COLO829 (cell line): ENCODE data around the gene HS2ST1.
"Not testable (repeated sequence)": the region's sequence is repeated elsewhere in the genome, so short reads cannot be mapped to it uniquely, and the experiment has no call there.

Experiments
- DNase-seq: peaks from one replicate; pipeline ENCODE4 v3.0.0; 2012; ENCODE audit warnings: low spot score

Gene HS2ST1

DNA sequence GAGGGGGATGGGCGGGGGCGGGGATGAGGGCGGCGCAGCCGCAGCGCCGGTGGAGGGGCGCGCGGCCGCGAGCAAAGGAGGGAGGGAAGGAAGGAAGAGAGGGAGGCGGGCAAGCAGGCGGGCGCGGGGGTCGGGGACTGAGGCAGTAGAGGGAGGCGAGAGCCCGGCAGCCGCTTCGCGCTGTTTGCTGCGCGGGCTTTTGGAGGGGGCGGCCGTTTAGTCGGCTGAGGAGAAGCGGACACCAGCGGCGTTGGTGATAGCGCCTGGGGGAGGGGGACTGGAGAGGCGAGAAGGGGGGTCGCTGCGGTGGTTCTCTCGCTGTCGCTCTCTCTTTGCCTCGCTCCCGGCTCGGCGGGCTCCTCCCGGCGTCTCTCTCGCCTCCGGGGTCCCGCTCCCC lies at the start of gene HS2ST1:
HS2ST1 (plus strand) TSS at position 35 of the 397 bp plus-strand sequence.
- no peak for DNase-seq

- DNase-seq: no peak
Observed at GRCh38 chr1:86865973-86866637, 48.3 kb upstream of the HS2ST1 start.

DNA sequence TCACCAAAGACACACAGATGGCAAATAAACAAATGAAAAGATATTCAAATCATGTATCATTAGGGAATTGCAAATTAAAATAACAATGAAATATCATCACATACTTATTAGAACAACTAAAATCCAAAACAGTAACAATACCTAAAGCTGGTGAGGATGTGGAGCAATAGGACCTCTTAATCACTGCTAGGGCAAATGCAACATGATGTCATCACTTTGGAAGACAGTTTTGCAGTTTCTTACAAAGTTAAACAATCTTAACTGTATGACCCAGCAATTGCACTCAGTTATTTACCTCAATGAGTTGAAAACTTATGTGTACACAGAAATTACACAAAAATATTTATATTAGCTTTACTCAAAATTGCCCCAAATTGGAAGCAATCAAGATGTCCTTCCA lies 47.8 kb upstream of the HS2ST1 start:
- DNase-seq: no peak

DNA sequence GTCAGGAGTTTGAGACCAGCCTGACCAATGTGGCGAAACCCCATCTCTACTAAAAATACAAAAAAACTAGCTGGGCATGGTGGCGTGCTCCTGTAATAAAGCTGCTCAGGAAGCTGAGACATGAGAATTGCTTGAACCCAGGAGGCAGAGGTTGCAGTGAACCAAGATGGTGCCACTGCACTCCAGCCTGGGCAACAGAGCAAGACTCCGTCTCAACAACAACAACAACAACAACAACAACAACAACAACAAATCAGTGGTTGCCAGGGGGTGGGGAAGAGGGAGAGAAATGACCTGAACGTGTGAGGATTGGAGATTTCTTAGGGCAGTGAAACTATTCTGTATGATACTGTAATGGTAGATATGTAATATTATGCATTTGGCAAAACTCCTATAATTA lies 47.2 kb upstream of the HS2ST1 start:
- not testable (repeated sequence) for DNase-seq

DNA sequence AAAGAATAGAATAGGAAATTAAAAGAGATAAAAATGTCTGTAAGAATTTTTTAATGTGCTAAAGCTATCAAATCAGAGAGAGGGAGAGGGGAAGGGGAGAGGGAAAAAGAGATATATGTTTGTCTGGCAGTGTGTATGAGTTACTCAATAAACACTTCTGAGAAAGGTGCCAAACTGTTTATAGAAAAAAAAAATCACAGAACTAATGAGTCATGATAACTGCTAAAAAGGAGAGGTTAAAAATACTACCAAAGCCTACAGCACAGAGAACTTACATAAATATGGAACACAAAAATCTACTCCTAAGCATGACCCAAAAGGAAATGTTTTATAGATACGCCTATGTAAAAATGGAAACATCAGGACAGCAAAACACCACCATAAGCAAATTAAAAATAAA lies 46.0 kb upstream of the HS2ST1 start:
- no peak for DNase-seq

GRCh38 chr1:86871001-86871400 lies 43.4 kb upstream of the HS2ST1 start:
- DNase-seq: no peak

GRCh38 chr1:86872086-86872485 lies 42.3 kb upstream of the HS2ST1 start:
- DNase-seq: no peak

DNA sequence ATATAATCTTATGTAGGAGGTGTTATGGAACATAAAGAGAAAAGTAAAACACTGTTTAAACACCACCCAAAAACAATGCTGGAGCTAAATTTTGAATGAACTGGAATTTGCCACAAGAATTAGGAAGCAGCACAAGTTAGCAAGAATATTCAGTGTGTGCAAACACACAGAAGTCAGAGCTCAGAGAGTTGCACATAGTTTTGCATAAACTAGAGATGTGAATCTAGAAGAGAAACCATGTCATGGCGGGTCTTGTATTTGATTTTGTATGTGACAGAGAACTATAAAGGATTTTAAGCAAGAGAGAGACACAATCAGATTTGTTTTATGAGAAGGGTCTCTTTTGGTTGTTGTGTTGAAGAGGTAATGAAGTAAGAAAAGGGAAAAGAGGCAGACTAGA lies 38.7 kb upstream of the HS2ST1 start:
- DNase-seq: no peak

DNA sequence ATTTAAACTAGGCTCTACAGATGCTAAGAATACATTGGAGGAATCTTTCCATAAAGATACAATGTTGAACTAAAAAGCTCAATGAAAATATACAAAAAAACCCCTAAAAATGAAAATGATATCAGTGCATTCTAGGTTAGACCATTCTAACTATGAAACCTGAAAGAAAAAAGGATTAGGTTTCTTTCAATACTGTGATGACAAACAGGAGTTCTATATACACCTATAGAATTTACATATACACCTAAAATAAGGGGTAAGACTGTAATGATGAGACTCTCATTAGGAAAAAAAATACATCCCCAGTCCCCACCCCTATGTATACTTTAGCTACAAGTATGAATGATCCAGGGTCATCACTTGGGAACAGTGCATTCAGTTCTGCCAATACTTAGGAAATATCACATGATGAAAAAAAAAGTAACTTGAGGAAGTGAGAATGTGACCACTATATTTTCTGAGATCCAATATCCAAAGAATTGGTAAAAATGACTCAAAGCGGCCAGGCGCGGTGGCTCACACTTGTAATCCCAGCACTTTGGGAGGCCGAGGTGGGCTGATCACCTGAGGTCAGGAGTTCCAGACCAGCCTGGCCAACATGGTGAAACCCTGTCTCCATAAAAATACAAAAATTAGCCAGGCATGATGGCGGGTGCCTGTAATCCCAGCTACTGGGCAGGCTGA lies 26.8 kb upstream of the HS2ST1 start:
- DNase-seq: no peak

- DNase-seq: no peak
Observed at GRCh38 chr1:86888327-86888726, 26.1 kb upstream of the HS2ST1 start.

DNA sequence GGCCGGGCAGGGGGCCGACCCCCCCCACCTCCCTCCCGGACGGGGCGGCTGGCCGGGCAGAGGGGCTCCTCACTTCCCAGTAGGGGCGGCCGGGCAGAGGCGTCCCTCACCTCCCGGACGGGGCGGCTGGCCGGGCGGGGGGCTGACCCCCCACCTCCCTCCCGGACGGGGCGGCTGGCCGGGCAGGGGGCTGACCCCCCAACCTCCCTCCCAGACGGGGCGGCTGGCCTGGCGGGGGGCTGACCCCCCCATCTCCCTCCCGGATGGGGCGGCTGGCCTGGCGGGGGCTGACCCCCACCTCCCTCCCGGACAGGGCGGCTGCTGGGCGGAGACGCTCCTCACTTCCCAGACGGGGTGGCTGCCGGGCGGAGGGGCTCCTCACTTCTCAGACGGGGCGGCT lies 15.0 kb upstream of the HS2ST1 start:
- DNase-seq: not testable (repeated sequence)

- DNase-seq: no peak
Observed at GRCh38 chr1:86905875-86906274, 8.6 kb upstream of the HS2ST1 start.

- no peak for DNase-seq
Observed at GRCh38 chr1:86906419-86906818, 8.0 kb upstream of the HS2ST1 start.

GRCh38 chr1:86912281-86912900 lies 2.0 kb upstream of the HS2ST1 start:
- DNase-seq: no peak

DNA sequence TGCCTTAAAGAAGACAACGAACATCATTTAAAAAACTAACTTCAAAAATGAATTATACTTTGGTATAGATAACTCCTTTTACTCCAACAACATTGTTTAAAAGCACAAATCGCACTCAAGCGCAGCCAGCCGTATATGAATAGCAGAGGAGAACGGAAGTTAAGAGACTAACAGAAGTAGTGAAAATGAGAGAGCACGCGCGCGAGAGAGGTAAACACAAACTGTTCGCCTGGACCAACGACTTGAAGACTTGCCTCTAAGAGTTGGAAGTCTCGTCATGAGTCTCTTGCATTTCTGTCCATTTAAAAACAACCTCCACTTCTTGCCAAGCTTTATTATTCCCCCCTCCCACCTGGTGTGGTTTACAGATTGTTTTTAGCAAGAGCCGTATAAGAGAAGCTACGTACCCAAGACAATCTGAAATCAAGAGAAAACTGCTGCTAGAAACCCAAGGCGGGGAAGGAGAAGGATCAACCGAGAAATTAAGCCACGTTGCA lies 988 bp upstream of the HS2ST1 start:
- DNase-seq: no peak

DNA sequence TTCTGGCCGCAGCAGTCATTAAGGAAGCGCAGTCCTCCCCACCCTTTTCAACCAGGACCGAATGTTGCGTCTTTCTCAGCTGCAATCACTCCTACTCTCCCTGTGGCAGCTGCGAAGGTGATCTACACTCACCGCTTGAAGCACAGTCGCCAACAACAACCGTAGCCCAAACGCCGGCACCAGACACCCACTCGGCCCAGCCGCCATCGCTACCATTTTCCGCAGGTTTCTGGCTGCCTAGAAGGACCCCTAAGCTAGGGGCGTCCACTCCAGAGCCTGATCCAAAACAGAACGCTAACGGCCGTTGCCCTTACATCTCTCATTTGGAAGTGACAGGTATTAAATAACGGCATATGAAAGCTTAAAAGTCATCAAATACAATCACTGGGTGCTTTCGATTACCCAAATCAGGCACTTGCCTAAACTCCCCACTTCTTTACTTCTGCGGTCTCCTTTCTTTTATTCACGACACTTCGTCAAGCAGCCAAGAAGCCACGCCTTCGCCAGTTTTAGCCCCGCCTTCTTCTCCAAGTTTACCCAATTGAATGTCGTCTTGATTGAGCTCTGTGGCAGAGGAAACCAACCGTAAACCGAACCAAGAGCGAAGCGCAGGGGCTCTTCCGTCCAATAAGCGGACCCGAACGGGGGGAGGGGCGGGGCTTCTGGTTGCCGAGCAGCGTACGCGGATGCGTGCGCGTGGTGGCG lies 387 bp upstream of the HS2ST1 start, which contains the start of gene SELENOF:
SELENOF (minus strand) TSS at position 231 of the 705 bp plus-strand sequence; CDS start at position 216, 15 bp downstream.
- DNase-seq: peak; percentile 95

- no peak for DNase-seq
Observed at GRCh38 chr1:86914998-86915736, 732 bp downstream of the HS2ST1 start.

DNA sequence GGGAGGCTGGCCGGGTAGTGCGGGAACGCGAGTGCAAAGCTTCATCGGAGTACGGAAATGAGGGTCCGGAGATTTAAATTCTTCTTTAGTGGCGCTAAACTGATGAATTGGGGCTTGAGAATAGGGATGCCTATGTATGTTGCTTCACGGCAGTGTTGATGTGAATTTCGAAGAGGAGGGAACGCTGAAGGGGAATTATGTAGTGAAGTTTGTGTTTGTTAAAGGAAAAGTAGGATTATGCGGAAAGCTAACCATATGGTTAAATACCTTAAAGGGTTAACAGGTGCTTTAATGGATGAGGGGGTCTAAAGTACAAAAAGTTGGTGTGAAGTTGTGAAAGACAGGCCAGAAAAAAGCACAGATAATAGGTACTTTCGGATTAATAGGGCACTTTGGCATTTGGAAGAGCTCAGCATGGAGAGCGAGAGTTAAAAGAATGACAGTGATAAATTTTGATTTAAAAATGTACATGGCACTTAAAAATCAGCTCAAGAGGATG lies 1.4 kb downstream of the HS2ST1 start:
- DNase-seq: no peak

DNA sequence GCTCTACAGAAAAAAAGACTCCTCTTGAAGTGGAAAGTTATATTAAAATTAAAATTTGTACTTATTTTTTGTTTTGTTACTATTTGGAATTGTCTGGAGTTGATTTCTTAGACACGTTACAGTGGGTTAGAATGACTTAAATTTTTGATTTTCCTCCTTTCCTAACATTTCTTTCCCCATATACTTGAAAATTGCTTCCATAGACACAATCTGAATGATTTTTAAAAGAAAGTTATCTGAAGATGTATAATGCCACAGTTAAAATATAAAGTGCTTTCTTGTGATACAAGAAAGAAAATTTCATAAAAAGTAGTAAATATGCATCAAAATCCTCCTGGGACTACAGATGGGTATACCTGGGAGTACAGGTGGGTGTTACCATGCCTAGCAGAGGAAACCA lies 2.3 kb downstream of the HS2ST1 start:
- no peak for DNase-seq

- DNase-seq: no peak
Observed at GRCh38 chr1:86922445-86922844, 8.0 kb downstream of the HS2ST1 start.

DNA sequence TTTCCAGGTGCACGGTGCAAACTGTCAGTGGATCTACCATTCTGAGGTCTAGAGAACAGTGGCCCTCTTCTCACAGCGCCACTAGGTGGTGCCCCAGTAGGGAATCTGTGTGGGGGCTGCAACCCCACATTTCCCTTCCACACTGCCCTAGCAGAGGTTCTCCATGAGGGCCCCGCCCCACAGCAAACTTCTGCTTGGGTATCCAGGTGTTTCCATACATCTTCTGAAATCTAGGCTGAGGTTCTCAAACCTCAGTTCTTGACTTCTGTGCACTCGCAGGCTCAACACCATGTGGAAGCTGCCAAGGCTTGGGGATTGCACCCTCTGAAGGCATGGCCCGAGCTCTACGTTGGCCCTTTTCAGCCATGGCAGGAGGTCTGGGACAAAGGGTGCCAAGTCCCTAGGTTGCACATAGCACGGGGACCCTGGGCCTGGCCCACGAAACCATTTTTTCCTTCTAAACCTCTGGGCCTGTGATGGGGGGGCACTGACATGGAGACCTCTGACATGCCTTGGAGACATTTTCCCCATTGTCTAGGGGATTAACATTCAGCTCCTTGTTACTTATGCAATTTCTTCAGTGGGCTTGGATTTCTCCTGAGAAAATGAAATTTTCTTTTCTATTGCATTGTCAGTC lies 10.0 kb downstream of the HS2ST1 start:
- no peak for DNase-seq
